HG03097 (cell line): ENCODE measurements around the gene FAM186B.
"Not testable (repeated sequence)": the region's sequence is repeated elsewhere in the genome, so short reads cannot be mapped to it uniquely, and the experiment has no call there.

Experiments used
- ATAC-seq: cut with Tn5 transposase; IDR thresholded peaks from one replicate; pipeline ENCODE4 v1.9.1; 2021; ENCODE audit not compliant: unreplicated experiment, low FRiP score

FAM186B gene

DNA sequence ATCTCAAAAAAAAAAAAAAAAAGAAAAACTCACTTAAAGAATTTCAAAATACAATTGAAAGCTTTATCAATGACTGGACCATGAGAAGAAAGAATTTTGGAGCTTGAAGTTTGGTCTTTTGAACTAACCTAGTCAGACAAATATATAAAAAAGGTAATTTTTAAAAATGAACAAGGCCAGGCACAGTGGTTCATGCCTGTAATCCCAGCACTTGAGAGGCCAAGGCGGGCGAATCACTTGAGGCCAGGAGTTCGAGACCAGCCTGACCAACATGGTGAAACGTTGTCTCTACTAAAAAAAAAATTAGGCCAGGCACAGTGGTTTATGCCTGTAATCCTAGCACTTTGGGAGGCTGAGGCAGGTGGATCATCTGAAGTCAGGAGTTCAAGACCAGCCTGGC lies 5.3 kb upstream of the FAM186B start:
- not testable (repeated sequence) for ATAC-seq

DNA sequence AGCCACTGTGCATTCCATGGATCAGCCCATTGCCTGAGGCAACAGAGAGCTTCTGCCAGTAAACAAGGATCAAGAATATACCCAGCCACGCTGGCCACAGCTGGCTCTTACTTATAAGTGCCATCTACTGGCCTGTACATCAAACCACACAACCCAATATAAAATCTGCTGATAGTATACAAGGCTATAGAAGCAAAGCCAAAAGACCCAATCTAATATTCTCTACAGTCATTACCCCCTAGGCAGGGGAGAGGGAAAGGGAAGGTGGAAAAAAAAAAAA lies 4.4 kb upstream of the FAM186B start:
- ATAC-seq: no peak

DNA sequence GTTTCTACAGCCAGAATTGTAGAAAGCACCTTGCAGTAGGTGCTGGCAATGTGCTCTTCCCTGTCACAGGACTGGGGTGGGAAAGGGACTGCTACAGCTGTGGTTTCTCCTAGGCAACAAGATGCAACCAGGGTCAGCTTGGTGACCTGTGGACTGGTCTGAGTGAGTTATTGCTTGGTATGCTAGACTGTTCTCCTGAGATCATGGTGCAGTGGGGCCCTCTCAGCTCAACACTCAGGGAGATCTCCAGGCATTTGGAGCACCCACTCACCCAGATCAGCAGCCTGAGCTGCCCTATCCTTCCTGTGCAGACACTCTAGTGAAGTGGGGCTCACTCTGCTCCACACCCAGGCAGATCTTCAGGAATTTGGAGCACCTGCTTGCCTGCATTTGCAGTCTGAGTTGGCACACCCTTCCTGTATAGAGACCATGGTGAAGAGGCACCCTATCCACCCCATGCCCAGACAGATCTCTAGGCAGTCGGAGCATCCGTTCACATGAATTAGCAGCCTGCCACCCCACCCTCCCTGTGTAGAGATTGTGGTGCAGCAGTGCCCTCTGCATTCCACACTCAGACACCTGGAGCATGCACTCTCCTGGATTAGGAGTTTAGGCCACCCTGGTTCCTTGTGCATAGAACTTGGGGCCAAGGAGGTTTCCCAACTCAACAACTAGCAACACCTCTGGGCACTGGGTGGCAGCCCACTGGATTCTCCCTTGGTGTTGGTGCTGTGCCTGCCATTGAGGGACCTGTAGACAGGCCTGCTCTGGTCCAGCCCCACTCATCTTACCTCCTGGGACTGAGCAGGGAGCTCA lies 3.8 kb upstream of the FAM186B start:
- no peak for ATAC-seq

DNA sequence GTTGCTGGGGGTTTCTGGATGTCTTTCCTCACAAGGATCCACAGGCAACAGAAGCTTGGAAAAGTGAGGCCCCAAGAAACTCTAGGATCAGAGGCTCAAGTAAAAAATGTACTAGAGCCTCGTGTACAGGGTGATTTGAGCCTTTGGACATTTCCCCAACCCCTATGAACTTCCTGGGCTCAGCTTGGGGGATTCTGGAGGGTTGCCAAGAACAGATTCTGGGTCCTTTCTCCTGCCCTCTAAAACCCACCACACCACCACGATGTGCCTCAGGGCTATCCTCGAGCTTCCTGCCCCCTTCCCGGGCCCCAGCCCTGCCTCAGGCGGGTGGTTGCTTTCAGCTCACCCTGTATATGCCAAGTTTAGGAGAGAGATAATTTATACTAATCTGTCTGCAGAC lies 583 bp downstream of the FAM186B start:
- ATAC-seq: no peak

DNA sequence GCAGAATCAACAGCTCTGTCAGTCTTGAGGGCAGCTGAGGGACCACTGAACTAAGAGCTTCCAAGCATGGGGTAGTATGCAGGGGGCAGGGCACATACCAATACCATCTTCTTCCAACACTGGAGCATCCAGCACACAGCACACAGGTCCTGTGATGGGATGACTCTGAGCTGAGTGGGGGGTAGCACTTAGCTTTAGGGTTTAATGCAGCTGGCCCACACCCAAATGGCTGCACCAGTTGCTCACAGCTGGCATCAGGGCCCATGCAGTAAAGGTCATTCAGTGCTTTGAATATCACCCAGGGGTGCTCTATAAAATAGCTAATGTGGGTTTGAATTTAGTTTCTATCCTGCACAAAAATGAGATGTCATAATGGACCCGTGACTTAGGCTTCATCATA lies 1.7 kb downstream of the FAM186B start:
- no peak for ATAC-seq

DNA sequence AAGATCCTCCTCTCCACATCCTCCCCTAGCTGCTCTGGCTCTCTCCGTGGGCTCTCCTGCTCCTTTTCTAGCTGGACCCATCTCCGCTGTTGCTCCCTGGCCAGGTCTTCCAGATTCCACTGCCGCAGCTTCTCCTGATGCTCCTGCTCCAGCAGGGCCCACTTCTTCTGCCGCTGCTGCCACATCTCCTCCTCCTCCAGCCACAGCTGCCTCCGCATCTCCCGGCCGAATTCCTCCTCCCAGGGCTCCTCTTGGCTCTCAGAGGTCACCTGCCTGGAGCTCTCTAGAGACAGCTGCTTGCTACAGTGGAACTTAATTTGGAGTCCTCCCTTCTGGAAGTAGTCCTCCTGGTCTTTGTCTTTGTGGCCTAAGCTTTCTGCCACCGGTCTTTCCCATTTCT lies 5.5 kb downstream of the FAM186B start:
- ATAC-seq: no peak

DNA sequence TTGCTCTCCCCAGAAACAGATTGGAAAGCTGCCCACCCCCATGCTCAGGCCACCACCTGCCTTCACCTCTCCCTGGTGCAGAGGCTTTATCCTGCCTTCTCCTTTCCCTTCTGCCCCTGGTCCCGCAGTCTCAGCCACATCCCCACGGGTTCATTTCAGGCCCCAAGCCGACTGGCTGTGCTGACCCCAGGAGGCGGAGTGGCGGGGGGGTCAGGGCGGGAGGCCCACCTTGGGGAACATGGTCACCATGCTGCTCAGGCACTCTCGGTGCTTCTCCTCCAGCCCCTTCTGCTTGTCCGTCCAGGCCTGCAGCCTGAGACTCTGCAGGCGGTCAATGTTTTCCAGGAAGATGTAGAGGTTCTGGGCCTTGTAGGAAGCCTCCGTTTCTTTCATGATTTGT lies 6.9 kb downstream of the FAM186B start:
- no peak for ATAC-seq

DNA sequence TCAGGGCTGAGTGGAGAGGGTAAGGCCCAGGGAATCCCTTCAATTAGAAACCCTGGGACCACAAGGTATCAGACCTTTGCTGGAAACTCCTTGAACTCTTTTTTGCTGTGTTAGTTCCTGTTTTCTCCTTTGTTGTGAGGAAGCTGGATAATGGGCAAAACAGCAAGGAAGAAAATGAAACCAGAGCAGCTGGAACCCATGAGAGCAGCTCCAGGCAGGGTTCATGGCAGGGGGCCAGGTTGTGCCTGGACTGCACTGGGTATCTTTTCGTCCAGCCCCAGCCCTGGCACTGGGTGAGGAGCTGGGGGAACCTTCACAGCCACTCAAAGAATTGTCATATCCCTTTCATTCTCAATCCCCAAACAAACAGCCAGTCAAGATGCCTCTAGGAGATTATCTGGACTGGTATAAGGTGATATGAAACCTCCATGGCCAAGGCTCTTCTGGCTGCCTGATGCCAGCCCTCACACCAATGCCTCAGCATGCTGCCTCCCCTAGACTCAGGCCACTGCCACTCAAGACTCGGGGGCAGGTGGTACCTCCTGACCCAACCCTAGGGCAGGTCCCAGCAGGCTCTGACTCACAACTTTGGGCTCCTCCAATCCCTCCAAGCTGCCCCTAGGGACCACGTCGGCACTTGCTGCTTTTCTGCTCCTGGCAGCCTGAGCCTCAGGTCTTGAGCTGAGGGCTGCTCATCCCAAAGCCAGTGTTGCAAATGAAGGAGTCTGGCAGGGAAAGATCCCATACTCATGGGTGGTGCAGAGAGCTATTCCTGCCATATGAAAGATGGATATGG lies 16.5 kb downstream of the FAM186B start:
- ATAC-seq: no peak

DNA sequence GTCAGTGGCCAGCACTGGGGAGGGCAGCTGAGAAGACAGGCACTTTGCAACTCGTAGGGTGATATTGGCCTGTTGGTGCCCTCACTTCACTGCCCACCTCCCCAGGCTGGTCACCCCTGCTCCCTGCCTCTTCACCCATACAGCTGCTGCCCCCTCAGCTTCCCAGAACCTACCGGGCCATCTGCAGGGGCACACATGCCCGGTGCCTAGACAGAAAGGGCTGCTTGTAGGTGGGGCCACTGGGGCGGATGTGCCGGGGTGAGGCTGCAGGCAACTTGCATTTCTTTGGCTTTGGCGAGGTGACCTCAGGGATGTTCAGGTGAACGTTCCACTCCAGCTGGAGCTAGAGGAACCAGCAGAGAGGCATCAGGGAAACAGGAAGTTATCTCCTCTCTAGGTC lies 17.2 kb downstream of the FAM186B start:
- ATAC-seq: no peak

DNA sequence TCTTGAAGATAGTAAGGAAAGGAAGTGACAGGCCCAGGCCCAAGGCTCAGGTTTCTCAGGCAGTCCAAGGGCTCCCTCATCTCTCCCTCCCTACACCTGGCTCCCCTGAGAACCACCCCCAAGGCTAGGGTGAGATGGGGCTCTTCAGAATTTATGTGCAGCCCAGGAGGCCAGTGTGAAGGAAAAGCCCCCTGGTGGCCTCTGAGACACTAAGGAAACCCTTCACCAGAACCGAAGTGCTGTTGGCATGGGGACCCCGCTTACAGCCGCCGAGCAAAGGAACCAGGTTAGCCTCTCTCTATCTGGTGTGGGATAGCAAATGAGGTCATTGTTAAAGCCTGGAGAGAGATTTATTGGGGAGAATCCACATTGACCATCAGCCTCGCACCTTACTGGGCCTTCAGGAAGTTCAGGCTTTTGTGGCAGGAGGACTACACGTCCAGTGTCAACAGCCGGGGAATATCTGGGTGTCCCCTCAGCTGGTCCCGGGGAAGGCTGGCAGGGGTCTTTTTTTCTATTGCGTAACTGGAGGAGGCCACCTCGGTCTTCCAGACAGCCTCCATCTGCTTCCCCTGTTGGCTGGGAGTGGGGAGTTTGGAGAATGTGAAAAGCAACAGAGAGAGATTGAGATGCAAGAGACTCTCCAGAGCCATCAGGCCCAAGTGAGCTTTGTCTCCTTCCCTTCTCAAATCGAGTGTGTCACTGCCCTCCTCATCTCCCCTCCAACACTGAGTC lies 18.1 kb downstream of the FAM186B start:
- ATAC-seq: no peak

DNA sequence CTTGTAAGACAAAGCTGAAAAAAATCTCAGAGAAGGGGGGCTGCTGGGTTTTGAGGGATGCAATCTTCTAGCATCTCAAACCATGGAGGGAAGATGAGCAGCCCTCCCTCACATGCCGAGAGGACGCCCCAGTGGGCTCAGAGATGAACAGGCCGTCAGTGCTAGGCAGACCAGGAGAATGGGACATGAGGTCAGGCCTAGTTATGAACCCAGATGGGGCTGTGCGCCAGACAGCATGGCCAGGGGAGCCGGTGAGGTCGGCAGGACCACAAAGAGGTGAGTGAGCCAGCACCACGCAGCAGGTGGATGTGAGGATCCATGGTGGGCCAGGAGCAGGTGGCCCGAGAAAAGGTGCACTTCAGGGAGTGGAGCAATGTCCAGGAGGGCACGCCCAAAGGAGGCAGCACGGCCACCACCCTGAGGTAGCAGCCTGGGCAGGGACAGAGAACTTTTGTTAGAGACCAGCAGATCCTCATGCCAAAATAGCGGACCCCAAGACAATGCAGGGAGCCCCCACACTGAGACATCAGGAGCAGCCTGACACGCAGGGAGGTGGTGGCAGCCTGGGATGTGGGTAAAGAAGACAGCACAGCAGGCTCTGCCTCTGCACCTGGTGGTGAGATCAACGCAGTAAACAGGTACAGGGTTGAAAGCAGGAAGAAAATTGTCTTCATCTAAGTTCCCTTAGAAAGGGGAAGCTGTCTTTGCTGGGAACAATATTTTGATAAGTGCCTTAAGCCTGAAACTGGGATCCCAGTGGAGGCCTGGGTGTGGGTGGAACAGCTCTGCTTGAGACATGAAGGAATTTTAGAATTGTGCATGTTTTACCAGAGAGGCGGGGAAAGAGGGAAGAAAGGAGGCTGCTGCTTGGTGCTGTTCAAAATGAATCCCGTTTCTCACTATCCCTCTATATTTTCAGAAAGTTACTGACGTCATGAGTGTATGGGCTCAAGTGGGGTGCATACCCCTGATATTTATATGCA lies 19.7 kb downstream of the FAM186B start:
- no peak for ATAC-seq

DNA sequence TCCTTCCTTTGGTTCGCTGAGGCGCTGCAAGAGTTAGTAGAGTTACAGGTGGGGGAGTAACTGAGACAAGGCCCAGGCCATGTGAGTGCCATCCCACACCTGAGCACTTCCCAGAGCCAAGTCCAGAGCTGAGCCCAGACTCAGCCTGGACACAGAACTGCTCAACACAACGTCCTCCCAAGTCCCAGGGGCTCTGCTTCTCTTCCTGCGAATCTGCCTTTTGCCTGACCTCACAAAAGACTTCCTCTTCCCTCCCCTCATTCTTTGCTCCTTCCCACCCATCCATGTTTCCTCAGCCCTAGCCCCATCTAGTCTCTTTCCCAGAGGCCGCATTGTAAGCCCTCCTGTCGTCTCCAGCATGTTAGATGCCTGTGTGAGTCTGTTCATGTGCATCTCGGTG lies 20.8 kb downstream of the FAM186B start:
- ATAC-seq: no peak

DNA sequence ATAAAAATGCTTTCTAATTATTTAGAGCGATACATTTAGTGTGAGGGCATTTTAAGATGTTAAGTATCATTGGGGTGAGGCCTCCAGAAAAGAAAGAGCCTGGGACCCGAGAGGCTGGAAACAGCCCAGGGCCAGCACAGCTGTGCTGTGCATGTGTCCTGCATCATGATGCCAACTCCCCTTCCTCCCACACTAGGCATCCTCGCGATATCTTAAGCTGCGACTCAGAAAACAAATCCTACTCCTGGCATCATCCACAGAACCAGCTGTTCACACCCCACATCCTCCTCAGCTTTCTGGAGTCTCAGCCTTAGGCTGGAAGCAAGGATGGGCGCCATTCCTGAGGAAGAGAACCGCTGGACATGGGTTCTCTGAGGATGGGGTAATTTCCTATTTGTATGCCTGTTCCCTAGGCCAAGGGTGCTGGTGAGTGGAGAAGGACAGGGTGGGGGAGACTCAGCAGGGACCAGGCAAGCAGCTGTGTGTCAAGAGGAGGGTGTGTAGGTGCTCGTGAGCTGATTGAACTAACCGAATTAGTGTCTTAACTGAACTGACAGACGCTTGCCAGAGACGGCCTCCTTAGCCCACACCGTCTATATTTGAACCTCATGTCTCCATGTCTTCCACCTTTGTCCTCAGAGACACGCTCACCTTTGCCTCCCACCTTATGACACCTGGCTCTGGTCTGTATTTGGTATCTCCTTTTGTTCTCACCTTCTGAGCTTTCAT lies 21.9 kb downstream of the FAM186B start:
- no peak for ATAC-seq

DNA sequence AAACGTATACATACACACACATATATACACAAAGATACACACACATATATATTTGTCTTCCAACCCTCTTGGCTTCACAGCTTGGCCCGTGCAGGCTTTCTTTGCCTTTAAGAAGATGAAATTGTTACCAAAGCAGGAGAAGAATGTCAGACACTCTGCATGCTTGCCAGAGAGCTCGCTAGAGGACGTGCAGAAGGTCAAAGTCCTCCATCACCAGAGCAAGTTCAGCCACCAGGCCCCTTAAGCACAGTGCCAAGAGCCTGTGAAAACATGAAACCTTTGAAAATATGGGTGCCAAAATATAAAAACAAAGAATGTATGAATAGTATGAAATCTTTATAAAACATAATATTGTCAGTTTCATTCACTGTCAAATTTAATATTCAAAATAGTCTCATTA lies 22.6 kb downstream of the FAM186B start:
- ATAC-seq: no peak

DNA sequence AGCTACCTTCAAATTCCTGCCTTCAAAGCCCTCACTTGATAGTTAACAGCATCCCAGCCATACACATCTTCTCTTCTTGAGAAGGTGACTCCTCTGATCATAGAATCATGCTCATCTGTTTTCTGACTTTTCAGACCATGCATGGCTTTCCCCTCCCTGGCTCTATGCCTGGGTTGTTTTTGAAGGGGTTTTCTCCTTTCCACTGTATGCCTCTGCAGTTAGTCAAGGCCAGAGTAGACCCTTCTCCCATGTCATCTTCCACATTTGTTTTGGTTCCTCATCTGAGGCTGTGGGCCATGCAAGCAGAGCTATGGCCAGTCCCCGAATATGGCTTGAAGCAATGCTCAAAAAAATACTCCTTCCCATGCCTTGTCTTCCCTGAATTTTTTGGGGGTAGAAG lies 23.2 kb downstream of the FAM186B start:
- ATAC-seq: no peak

DNA sequence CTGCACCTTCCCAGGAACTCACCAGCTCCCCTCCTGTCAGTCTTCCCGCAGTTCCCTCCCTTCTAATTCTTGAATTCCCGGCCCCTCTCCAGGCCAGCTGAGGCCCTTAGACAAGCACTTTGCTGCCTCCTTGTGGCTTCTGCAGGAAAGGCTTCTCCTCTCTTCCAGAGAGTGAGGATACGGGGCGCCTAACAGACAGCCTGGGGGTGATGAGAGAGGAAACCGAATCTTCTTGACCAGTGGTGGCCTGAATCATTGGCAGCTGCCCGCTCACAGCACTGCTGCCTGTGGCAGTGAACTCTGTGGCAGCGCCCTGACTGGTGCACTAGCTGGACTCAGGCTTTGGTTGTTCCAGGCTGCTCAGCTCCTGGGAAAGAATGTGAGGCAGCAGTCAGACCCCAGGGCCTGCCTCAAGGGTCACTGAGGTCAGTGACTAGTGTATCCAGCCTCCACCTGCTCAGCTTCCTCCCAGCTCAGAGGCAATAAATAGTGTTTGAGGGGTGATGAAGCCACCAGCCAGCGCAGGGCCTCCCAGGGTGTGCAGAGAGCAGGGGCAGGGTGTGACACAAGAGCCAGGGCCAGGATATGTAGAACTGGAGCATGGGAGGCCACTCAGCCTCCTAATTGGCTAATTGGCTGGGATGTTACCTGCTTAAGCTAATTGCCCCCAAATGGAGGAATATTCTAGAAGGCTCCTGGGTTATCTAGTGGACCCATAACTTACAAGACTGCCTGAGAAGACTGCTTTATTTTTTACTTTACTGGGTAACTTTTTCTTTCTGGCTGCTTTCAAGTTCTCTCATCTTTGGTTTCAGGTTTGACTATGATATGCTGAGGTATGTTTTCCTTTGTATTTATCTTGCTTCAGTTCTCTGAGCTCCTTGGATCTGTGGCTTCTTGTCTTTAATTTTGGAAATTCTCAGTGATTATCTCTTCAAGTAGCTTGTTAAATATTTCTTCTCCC lies 24.6 kb downstream of the FAM186B start:
- no peak for ATAC-seq

DNA sequence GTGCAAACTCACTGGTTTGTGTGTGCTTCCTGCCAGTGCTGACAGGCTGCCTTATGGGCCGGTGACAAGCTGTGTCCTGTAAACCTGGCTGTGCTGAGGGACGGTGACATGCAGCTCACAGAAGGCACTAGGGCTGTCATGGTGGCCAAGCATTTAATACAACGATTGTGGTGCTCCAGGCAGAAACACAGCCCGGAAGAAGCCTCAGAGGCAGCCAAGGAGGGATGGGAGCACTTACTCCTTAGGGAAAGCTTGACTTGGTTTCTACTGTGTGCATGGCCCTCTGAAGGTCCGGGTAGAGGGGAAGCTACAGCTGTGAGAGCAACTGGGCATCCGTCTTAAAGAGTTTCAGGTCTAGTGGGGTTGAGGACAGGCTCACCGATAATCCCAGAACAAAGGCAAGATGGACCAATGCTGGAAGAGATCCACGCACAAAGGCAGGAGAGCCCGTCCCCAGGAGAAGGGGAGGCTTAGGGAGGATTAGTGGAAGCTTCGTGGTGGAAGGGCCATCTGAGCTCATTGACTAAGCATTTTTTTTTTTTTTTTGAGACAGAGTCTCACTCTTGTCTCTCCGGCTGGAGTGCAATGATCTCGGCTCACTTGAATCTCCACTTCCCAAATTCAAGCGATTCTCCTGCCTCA lies 26.8 kb downstream of the FAM186B start:
- ATAC-seq: no peak
